Vagina (tissue), 2 donors: ENCODE data around the gene DOCK11.

ENCODE experiments used
- CTCF ChIP-seq, 3 experiments: fragments of 450-650 bp in 2 of 3; fragments of 200-600 bp in 1 of 3; sonication (generic) in 1 of 3; IDR thresholded peaks; one replicate each; pipeline ENCODE4 v1.5.1; 2017 to 2019; ENCODE audit warnings: antibody characterized with exemption in 3 of 3, mild to moderate bottlenecking in 2 of 3, moderate library complexity in 2 of 3
- POLR2AphosphoS5 ChIP-seq, 2 donors: sonication (generic); formaldehyde crosslinking; IDR thresholded peaks; one replicate each; pipeline ENCODE4 v1.9.0; 2017; ENCODE audit warnings: antibody characterized with exemption in 2 of 2, mild to moderate bottlenecking in 2 of 2, low read depth in 1 of 2; ENCODE audit not compliant: insufficient read depth in 1 of 2

- TF ChIP-seq CTCF (IDR thresholded peaks at IDR 0.05) (no peak), POLR2AphosphoS5 (IDR thresholded peaks at IDR 0.05; ENCODE audit: insufficient read depth in 1 of 2, low read depth in 1 of 2) (no peak)
These were observed 157.1 kb downstream of the DOCK11 start for GRCh38 chrX:118652717-118653116.
